AG09319 (cell line): Measurements from ENCODE around the gene SNX30.

Experiments used
- DNase-seq: peaks from one replicate; pipeline ENCODE4 v3.0.0-alpha.2; 2010; ENCODE audit warnings: low read depth; ENCODE audit errors: extremely low read depth
- TF ChIP-seq, protein P1 (sequence below): IDR thresholded peaks from 2 replicates; pipeline ENCODE4 v1.5.1; 2011; ENCODE audit warnings: low read depth, mild to moderate bottlenecking, inconsistent platforms, low read length, moderate library complexity

Gene SNX30

GRCh38 chr9:112860451-112860850, 109.9 kb downstream of the SNX30 start:
- TF ChIP-seq, protein P1, sequence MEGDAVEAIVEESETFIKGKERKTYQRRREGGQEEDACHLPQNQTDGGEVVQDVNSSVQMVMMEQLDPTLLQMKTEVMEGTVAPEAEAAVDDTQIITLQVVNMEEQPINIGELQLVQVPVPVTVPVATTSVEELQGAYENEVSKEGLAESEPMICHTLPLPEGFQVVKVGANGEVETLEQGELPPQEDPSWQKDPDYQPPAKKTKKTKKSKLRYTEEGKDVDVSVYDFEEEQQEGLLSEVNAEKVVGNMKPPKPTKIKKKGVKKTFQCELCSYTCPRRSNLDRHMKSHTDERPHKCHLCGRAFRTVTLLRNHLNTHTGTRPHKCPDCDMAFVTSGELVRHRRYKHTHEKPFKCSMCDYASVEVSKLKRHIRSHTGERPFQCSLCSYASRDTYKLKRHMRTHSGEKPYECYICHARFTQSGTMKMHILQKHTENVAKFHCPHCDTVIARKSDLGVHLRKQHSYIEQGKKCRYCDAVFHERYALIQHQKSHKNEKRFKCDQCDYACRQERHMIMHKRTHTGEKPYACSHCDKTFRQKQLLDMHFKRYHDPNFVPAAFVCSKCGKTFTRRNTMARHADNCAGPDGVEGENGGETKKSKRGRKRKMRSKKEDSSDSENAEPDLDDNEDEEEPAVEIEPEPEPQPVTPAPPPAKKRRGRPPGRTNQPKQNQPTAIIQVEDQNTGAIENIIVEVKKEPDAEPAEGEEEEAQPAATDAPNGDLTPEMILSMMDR: no peak
- no peak for DNase-seq

- no peak for DNase-seq
- TF ChIP-seq, protein P1: no peak
Measured at GRCh38 chr9:112861155-112861554, 110.6 kb downstream of the SNX30 start.

DNA sequence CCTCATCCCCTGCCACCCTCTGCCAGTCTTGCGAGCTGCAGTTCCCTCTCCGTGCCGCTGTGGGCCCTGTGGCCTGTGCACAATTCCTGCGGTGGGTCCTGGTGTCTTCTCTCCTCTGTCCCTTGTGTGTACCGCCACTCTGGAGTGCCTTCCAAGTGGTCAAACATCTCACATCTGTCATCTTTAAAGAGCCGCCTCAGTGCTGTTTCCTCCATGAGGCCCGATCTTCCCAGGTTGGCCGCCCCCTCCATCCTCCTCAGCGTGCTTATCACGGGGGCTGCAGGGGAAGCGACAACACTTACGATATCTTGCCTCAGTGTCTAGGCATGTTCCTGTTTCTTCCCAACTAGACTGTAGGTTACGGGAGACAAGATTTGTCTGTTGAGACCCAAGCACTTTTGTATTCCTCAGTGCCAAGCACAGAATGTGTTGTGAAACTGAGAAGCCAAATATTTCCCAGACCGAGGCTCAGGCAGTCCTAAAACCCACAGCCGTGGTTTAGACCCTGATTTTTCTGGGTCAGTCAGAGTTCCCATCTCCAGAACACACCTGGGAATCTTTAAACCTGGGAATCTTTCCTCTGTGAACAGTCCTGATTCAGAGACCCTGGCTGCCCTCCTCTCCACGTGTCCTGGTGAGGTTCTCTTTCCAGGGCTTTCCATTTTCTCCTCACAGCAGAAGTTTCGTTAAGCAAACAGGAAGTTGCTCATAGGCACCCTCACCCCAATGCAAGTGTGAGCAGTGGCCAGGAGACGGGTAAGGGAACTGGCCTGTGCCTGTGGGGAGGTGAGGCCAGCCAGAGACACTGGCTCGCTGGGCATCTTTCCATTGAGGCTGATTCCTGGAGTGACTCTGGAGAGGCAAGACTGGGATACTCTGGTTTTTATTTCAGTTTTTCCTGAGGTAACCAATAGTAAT, 111.3 kb downstream of the SNX30 start:
- DNase-seq: no peak
- TF ChIP-seq, protein P1: no peak

- peak; percentile 7 for DNase-seq
- TF ChIP-seq, protein P1: no peak
Measured at GRCh38 chr9:112863214-112863613, 112.7 kb downstream of the SNX30 start.

- no peak for DNase-seq
- TF ChIP-seq, protein P1: no peak
Measured at GRCh38 chr9:112863746-112864145, 113.2 kb downstream of the SNX30 start.

GRCh38 chr9:112864403-112864802, 113.8 kb downstream of the SNX30 start:
- DNase-seq: no peak
- TF ChIP-seq, protein P1: no peak

GRCh38 chr9:112864982-112865381, 114.4 kb downstream of the SNX30 start:
- no peak for DNase-seq
- TF ChIP-seq, protein P1: no peak
